GM19035 (cell line): Measurements from ENCODE around the gene TAAR6.
"Not testable (repeated sequence)": the region's sequence is repeated elsewhere in the genome, so short reads cannot be mapped to it uniquely, and the experiment has no call there.

Source experiments
- ATAC-seq: cut with Tn5 transposase; IDR thresholded peaks from one replicate; pipeline ENCODE4 v1.9.1; 2021; ENCODE audit not compliant: unreplicated experiment

TAAR6 gene, protein sequence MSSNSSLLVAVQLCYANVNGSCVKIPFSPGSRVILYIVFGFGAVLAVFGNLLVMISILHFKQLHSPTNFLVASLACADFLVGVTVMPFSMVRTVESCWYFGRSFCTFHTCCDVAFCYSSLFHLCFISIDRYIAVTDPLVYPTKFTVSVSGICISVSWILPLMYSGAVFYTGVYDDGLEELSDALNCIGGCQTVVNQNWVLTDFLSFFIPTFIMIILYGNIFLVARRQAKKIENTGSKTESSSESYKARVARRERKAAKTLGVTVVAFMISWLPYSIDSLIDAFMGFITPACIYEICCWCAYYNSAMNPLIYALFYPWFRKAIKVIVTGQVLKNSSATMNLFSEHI

DNA sequence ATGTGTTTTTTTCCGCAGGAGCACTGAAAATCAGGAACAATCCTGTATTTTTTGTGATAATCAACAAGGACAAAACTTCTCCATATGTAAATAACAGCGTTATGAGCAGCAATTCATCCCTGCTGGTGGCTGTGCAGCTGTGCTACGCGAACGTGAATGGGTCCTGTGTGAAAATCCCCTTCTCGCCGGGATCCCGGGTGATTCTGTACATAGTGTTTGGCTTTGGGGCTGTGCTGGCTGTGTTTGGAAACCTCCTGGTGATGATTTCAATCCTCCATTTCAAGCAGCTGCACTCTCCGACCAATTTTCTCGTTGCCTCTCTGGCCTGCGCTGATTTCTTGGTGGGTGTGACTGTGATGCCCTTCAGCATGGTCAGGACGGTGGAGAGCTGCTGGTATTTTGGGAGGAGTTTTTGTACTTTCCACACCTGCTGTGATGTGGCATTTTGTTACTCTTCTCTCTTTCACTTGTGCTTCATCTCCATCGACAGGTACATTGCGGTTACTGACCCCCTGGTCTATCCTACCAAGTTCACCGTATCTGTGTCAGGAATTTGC lies at the start of gene TAAR6:
TAAR6 (plus strand) TSS at position 102 of the 557 bp plus-strand sequence; CDS start at position 102, 0 bp downstream.
- ATAC-seq = no peak

- ATAC-seq = no peak
Observed at GRCh38 chr6:132520953-132521352, 49.2 kb upstream of the TAAR6 start.

DNA sequence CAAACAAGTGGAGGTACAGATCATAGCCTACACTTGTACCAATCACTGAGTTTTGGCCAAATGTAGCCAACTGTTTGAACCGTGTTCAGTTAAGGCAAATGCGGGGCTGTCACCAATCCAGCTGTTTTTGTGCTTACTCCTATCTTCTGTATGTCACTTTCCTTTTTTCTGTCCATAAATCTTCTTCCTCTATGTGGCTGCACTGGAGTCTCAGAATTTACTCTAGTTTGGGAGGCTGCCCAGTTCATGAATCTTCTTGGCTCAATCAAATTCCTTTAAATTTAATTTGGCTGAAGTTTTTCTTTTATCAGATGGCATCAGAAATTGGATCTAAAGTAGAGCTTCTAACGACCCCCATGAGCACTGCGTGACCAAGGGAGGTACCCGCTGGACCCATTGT lies 45.5 kb upstream of the TAAR6 start:
- no peak for ATAC-seq

DNA sequence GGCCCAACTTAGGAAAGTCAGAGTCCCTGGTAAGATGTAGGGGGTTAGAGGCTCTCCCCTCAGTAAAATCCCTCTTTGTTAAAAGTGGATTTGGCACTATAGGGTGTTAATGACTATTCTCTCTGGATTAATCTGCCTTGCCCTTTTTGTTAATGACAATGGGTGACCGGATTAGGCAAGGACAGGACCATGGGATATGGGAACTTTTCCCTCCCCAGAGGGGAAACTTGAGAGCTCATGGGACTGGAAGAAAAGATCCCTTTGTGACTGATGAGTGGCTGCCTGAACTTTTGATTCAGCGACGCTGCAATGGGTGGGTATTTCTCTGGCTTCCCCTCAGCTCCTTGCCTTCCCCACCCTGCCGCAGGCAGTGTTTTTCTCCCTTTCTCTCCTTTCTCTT lies 44.3 kb upstream of the TAAR6 start:
- no peak for ATAC-seq

GRCh38 chr6:132526461-132526860 lies 43.7 kb upstream of the TAAR6 start:
- ATAC-seq = no peak

- no peak for ATAC-seq
Observed at GRCh38 chr6:132527791-132528190, 42.3 kb upstream of the TAAR6 start.

DNA sequence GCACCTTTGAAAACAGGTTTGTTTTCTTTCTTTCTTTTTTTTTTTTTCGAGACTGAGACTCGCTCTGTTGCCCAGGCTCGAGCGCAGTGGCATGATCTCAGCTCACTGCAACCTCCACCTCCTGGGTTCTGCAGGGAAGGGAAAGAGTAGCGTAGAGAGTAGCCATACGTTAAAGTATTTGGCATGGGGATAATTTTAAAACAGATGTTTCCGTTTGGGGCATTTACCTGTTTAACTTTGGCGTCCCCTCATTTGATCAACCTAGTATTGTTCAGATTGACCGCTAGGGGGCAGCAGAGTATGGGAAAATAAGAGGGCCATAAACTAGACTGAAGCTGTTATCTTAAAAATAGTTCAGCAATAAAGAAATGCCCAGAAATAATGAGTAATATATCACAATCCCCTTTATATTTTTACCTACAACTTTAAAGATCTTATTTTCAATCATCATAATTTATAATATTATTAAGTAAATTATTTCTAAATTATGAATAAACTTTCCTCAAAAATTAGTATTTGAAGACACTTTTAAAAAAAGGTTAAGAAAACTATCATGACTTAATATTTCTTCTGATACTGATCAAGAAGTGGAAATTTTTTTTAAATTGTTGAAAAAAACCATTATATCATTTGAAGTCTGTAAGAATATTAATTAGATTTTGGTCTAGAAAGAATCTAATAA lies 39.7 kb upstream of the TAAR6 start:
- peak; percentile 96 for ATAC-seq

DNA sequence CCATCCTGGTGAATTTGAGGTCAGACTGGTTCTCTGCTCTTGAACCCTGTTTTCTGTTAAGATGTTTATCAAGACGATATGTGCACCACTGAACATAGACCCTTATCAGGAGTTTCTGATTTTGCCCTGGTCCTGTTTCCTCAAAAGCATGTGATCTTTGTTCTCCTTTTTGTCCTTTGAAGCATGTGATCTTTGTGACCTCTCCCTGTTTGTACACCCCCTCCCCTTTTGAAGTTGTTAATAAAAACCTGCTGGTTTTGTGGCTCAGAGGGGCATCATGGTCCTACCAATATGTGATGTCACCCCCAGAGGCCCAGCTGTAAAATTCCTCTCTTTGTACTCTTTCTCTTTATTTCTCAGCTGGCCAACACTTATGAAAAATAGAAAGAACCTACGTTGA lies 35.6 kb upstream of the TAAR6 start:
- ATAC-seq = not testable (repeated sequence)

DNA sequence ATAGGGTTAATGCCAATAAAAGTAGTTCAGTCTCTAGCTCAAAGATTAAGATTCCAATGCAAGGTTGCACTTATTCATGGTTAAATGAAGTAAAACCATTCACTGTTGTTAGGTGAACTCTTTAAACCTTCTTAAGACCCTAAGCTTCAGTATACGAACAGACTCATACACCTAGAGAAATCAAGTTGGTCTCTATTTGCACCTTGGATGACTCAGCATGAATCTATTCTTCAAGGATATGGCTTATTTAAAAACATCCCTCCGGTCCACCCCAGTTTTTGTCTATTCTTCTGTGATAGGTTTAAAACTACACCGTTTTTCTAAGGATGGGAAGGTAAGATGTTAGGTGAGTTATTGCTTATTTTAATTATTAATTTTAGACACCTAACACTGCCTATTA lies 33.0 kb upstream of the TAAR6 start:
- ATAC-seq = no peak

GRCh38 chr6:132537977-132538376 lies 32.1 kb upstream of the TAAR6 start, which contains the start of gene TAAR9:
Gene TAAR9 (plus strand): TSS chr6:132538277. CDS start chr6:132538290, 13 bp downstream.
- no peak for ATAC-seq

GRCh38 chr6:132544826-132545225 lies 25.3 kb upstream of the TAAR6 start:
- no peak for ATAC-seq

- ATAC-seq = no peak
Observed at GRCh38 chr6:132548746-132549463, 21.2 kb upstream of the TAAR6 start.

GRCh38 chr6:132551214-132551613 lies 18.9 kb upstream of the TAAR6 start:
- no peak for ATAC-seq

GRCh38 chr6:132552372-132552771 lies 17.8 kb upstream of the TAAR6 start, which contains the start of gene TAAR8:
Gene TAAR8 (plus strand): TSS chr6:132552672. CDS start chr6:132552693, 21 bp downstream.
- ATAC-seq = no peak

DNA sequence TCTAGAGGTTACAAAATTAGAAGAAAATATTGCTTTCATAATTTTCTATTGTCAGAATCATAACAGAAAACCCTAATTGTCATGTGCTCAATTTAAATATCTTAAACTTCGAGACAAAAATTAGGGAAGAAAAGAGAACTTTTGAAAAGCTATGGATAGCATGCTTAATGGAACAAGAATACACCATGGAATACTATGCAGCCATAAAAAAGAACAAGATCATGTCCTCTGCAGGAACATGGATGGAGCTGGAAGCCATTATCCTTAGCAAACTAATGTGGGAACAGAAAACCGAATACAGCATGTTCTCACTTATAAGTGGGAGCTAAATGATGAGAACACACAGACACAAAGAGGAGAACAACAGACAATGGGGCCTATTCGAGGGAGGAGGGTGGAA lies 10.0 kb upstream of the TAAR6 start:
- not testable (repeated sequence) for ATAC-seq

DNA sequence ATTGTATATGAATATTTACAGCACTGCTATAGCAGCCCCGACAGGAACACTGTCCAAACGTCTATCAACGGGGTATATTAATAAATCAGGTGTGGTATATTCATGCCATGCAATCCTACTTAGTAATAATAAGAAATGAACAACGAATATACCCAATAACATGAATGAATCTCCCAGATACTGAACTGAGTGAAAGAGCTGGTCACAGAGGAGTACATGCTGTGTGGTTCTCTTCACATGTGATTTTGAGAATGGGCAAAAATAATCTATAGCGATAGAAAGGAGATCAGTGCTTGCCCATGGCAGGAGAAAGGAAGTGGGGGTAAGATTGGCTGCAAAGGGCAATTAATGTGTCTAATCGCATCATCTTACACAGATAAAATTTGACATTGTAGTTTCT lies 3.7 kb upstream of the TAAR6 start:
- no peak for ATAC-seq

DNA sequence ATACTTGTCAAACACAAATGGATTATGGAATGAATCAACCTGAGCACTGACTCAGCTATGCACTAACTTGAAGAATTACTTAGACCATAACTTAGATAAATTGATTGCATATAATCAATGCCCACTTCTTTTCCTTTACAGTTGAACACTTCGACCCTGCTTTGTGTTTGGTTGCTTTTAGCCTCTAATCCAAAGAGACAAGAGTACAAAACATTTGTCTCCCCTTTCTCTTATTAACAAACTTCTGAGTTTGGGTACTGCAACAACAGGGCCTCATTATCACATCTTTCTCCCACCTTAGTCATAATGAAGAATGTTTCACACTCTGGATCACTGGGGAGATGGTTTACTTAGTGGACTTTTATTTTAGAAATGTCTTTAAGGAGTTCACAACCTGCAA lies 2.6 kb upstream of the TAAR6 start:
- no peak for ATAC-seq

DNA sequence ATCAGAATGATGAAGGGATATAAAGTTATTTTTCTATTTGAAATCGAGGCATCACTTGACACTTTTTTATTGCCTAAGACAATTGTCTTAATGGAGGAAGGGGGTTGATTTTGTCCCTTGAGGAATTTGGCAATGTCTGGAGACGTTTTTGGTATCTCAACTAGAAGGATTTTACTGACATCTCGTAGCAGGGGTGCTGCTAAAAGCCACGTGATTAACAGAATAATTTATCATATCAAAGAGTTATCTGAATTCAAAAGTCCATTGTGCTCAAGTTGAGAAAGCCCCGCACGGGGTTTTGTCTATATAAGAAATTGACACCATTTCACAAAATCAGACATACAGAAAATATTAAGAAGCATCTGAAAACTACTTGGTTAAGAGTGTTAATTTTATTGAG lies 1.5 kb upstream of the TAAR6 start:
- ATAC-seq = no peak

GRCh38 chr6:132569170-132569569 lies 952 bp upstream of the TAAR6 start:
- no peak for ATAC-seq

- no peak for ATAC-seq
Observed at GRCh38 chr6:132571774-132572173, 1.7 kb downstream of the TAAR6 start.

DNA sequence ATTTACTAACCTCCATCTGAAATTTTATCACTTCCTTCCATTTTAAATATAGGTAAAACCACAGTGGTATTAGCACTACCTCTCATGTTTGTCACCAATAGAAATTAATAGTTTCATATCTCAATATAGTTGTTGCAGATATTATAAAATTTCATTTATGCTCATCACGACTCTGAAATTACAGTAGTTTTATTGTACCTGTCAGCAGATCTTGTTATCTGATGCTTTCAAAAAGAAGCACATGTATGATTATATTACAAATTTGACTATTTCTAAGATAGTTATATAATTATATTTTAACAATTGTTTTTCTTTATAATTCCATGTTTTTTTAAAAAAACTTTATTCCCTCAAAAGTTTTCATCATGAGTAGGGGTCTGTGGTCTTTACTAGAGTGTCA lies 14.6 kb downstream of the TAAR6 start:
- no peak for ATAC-seq
